Pancreas (tissue), 10 donors: ENCODE results near the gene COL25A1. TPM values are rescaled to one million over a fixed set of nuclear protein-coding genes. Genes with fewer than 3 reads are reported as not detected.

Experiments
- ATAC-seq, 4 donors: fragments of 200-7000 bp; cut with Tn5 transposase; one replicate each; pipeline versions ENCODE4 v1.8.0 to v1.9.1; 2020; ENCODE audit warnings: mild to moderate bottlenecking in 4 of 4, moderate library complexity in 4 of 4
- DNase-seq, 6 donors: peaks; one replicate each; pipeline ENCODE4 v3.0.0-alpha.2; 2020
- FAIRE-seq: peaks from 2 replicates; lab custom pipeline; 2012; peaks lifted over from hg19 to GRCh38; lab: Jason Lieb, UNC
- H3K27ac ChIP-seq, 4 donors: fragments of 200-600 bp; sonication (generic); 1 replicate in 3 of 4; 2 replicates in 1 of 4; pipeline versions ENCODE4 v1.5.0 to v1.8.0; 2020
- H3K27me3 ChIP-seq, 4 donors: fragments of 200-600 bp; one replicate each; pipeline ENCODE4 v1.8.0; 2021
- H3K36me3 ChIP-seq, 3 donors: fragments of 200-600 bp; sonication (generic) in 1 of 3; one replicate each; pipeline versions ENCODE4 v1.5.0 to v1.8.0; 2020 to 2021
- H3K4me1 ChIP-seq, 3 donors: fragments of 200-600 bp; one replicate each; pipeline ENCODE4 v1.8.0; 2021
- H3K4me3 ChIP-seq, 4 donors: fragments of 200-600 bp; sonication (generic) in 2 of 4; one replicate each; pipeline versions ENCODE4 v1.5.0 to v1.8.0; 2020 to 2021
- H3K9me3 ChIP-seq, 4 donors: fragments of 200-600 bp; one replicate each; pipeline ENCODE4 v1.8.0; 2021
- CTCF ChIP-seq, 4 donors: fragments of 200-600 bp; sonication (generic) in 3 of 4; IDR thresholded peaks; one replicate each; pipeline versions ENCODE4 v1.5.0 to v1.8.0; 2021; ENCODE audit warnings: antibody characterized with exemption in 4 of 4
- WGBS, 2 donors: extraction: QIAGEN DNeasy Blood & Tissue Kit; methylation state at CpG; one replicate each; pipeline ENCODE4 v1.1.7; 2013; 5-methylcytosine and 5-hydroxymethylcytosine counted together
- intact Hi-C, 3 donors: fragments of 100-400 bp; cut with DNase I; formaldehyde crosslinking; loops; one replicate each; pipeline versions ENCODE4 v1.11.1 to v1.14.2; 2022
- polyA plus RNA-seq, 2 donors: library from polyadenylated mRNA; stranded (reverse); fragments of 200-250 nt; gene quantifications; one replicate each; pipeline ENCODE4 v1.2.3, GENCODE V29; 2013
- total RNA-seq, 6 donors: library from RNA; stranded (reverse); fragmentation: NEBNext Ultra II Directional in 4 of 6; extraction: Animal tissue kit (Norgen Biotek cat#: 25700) in 4 of 6; gene quantifications; one replicate each; pipeline versions ENCODE4 v1.2.1 to v1.2.4, GENCODE V29; 2021 to 2023
- donor health status: healthy with polysubstance abuse.
- donor health status: DM: no; HTN: no; CAD: no; lungs with moderate emphysema.
- donor health status: DM: no; HTN: no; CAD: no.
- donor health status: control.
- donor health status: control.
- donor health status: Bipolar disorder and iron deficiency.
- donor health status: DM: yes; HTN: yes; CAD: no.
- donor health status: DM: no; HTN: no; CAD: no.
- donor health status: DM: no; HTN: no; CAD: no.
- donor health status: DM: yes; HTN: yes; CAD: no.

The COL25A1 gene
- total and polyA plus RNA-seq, 8 donors = 0.08 to 0.46 (median 0.22) TPM

GRCh38 chr4:108972613-108973283, 329.7 kb downstream of the COL25A1 start:
- intact Hi-C loops = no loop called here
- H3K9me3 ChIP-seq = no peaks in the 10 kb centered on the region
- H3K4me1 ChIP-seq = no peaks in the 10 kb centered on the region
- no peak overlapping the region for H3K4me3 ChIP-seq
- TF ChIP-seq CTCF (IDR thresholded peaks at IDR 0.05) = no peak
- no peak overlapping the region for H3K27ac ChIP-seq
- DNase-seq (no peak), FAIRE-seq (no peak), ATAC-seq (no peak)
- no peaks in the 10 kb centered on the region for H3K27me3 ChIP-seq
- 57 to 60% methylated on average over 5 of the region's 5 CpGs for WGBS, 2 donors
- no peaks in the 10 kb centered on the region for H3K36me3 ChIP-seq

DNA sequence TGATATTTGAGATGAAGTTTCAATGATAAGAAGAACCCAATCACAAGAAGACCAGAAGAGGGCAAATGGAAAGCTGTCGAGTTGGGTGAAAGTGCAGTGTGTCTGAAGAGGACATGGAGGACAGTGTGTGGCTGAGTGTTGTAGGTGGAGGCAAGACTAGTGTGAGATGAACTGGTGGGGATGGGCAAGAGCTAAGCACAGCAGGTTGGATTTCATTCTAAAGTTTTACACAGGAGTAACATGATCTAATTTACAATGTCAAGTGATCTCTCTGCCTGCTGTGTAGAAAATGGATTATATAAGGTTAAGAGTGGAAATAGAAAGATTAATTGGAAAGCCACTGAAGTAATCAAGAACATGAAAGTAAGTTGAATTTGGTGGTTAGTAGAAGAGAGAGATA, 331.0 kb downstream of the COL25A1 start:
- no peaks in the 10 kb centered on the region for H3K4me1 ChIP-seq
- H3K27me3 ChIP-seq = no peaks in the 10 kb centered on the region
- no peaks in the 10 kb centered on the region for H3K9me3 ChIP-seq
- H3K27ac ChIP-seq = no peak overlapping the region
- DNase-seq = no peak
- intact Hi-C loops = no loop called here
- no peak for ATAC-seq
- FAIRE-seq = no peak
- H3K4me3 ChIP-seq = no peak overlapping the region
- WGBS, 2 donors = 0% methylated on average over 1 of the region's 1 CpG
- H3K36me3 ChIP-seq = no peaks in the 10 kb centered on the region
- no peak for TF ChIP-seq CTCF (IDR thresholded peaks at IDR 0.05)

- Histone ChIP-seq H3K27ac (no peak overlapping the region), H3K4me3 (no peak overlapping the region), H3K36me3 (no peaks in the 10 kb centered on the region), H3K4me1 (no peaks in the 10 kb centered on the region), H3K27me3 (no peaks in the 10 kb centered on the region), H3K9me3 (no peaks in the 10 kb centered on the region)
- DNase-seq = no peak
- no peak for TF ChIP-seq CTCF (IDR thresholded peaks at IDR 0.05)
- 52 to 66% methylated on average over 3 of the region's 3 CpGs for WGBS, 2 donors
- no peak for FAIRE-seq
- ATAC-seq = no peak
- intact Hi-C loops = no loop called here
Observed at GRCh38 chr4:108965472-108966076, 336.9 kb downstream of the COL25A1 start.

DNA sequence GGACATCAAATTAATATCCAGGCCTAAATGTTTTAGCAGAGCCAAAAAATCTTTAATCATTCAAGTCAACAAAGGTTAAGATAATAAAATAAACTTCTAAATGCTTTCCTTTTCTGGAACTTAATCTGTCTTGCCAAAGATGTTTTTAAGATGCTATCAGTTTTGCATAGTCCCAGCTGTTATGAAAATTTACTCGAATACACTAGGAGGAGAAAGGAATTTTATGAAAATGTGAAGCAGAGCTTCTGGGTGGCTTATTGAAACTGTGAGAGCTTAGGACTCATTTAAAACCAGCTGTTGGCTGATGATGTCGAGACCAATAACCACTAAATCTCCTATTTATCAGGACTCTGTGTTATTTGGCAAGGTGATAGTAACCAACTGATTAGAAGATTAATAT, 337.4 kb downstream of the COL25A1 start:
- Histone ChIP-seq H3K4me3 (no peak overlapping the region), H3K36me3 (no peaks in the 10 kb centered on the region), H3K9me3 (no peaks in the 10 kb centered on the region), H3K27me3 (no peaks in the 10 kb centered on the region), H3K27ac (no peak overlapping the region), H3K4me1 (no peaks in the 10 kb centered on the region)
- no peak for TF ChIP-seq CTCF (IDR thresholded peaks at IDR 0.05)
- no peak for ATAC-seq
- no peak for FAIRE-seq
- DNase-seq = no peak
- intact Hi-C loops = no loop called here
- WGBS, 2 donors = 32 to 40% methylated on average over 2 of the region's 2 CpGs

- H3K4me3 ChIP-seq = no peak overlapping the region
- FAIRE-seq = peak; percentile 78
- H3K36me3 ChIP-seq = no peaks in the 10 kb centered on the region
- no peak for ATAC-seq
- DNase-seq = no peak
- TF ChIP-seq CTCF (IDR thresholded peaks at IDR 0.05) = no peak
- WGBS, 2 donors = 61 to 68% methylated on average over 1 of the region's 1 CpG
- H3K27me3 ChIP-seq = no peaks in the 10 kb centered on the region
- H3K9me3 ChIP-seq = no peaks in the 10 kb centered on the region
- H3K27ac ChIP-seq = no peak overlapping the region
- no peaks in the 10 kb centered on the region for H3K4me1 ChIP-seq
- intact Hi-C loops = no loop called here
Observed at GRCh38 chr4:108963910-108964309, 338.5 kb downstream of the COL25A1 start.
